Measurements from ENCODE around the gene FANCB. TPM values are rescaled to one million over a fixed set of nuclear protein-coding genes. Genes with fewer than 3 reads are reported as not detected.

Gene FANCB
- total RNA-seq, 1 donor = 1.6 TPM

GRCh38 chrX:14843666-14844065 is 29.2 kb downstream of the FANCB start:
- no peak for DNase-seq (ENCODE audit: low read depth in 2 of 3, low spot score in 2 of 3)

GRCh38 chrX:14837155-14837554 is 35.7 kb downstream of the FANCB start:
- DNase-seq (ENCODE audit: low read depth in 2 of 3, low spot score in 2 of 3) = no peak

- DNase-seq (ENCODE audit: low read depth in 2 of 3, low spot score in 2 of 3) = no peak
Measured at GRCh38 chrX:14832586-14832985, 40.3 kb downstream of the FANCB start.

- no peak for DNase-seq (ENCODE audit: low read depth in 2 of 3, low spot score in 2 of 3)
Measured at GRCh38 chrX:14832151-14832550, 40.7 kb downstream of the FANCB start.

GRCh38 chrX:14829643-14830042 is 43.2 kb downstream of the FANCB start:
- no peak for DNase-seq (ENCODE audit: low read depth in 2 of 3, low spot score in 2 of 3)

GRCh38 chrX:14826319-14826718 is 46.5 kb downstream of the FANCB start:
- no peak for DNase-seq (ENCODE audit: low read depth in 2 of 3, low spot score in 2 of 3)

GRCh38 chrX:14825851-14826250 is 47.0 kb downstream of the FANCB start:
- no peak for DNase-seq (ENCODE audit: low read depth in 2 of 3, low spot score in 2 of 3)

GRCh38 chrX:14819769-14820168 is 53.1 kb downstream of the FANCB start:
- DNase-seq (ENCODE audit: low read depth in 2 of 3, low spot score in 2 of 3) = no peak

GRCh38 chrX:14817571-14817970 is 55.3 kb downstream of the FANCB start:
- DNase-seq (ENCODE audit: low read depth in 2 of 3, low spot score in 2 of 3) = no peak

GRCh38 chrX:14802943-14803710 is 69.7 kb downstream of the FANCB start:
- no peak for DNase-seq (ENCODE audit: low read depth in 2 of 3, low spot score in 2 of 3)

GRCh38 chrX:14801136-14801535 is 71.7 kb downstream of the FANCB start:
- DNase-seq (ENCODE audit: low read depth in 2 of 3, low spot score in 2 of 3) = no peak

- no peak for DNase-seq (ENCODE audit: low read depth in 2 of 3, low spot score in 2 of 3)
Measured at GRCh38 chrX:14798805-14799397, 74.0 kb downstream of the FANCB start.

Other genes with a start within 250 kb of the FANCB start
- 9.4 TPM for gene MOSPD2, start 352 bp upstream of the FANCB start, total RNA-seq

Data from hematopoietic multipotent progenitor cell (in vitro differentiated cells).